HG03378 (cell line): Measurements from ENCODE around the gene TNFSF9.

Experiments used
- ATAC-seq: cut with Tn5 transposase; IDR thresholded peaks from one replicate; pipeline ENCODE4 v1.9.1; 2021; ENCODE audit warnings: mild to moderate bottlenecking, moderate library complexity; ENCODE audit not compliant: unreplicated experiment

The TNFSF9 gene, protein sequence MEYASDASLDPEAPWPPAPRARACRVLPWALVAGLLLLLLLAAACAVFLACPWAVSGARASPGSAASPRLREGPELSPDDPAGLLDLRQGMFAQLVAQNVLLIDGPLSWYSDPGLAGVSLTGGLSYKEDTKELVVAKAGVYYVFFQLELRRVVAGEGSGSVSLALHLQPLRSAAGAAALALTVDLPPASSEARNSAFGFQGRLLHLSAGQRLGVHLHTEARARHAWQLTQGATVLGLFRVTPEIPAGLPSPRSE

DNA sequence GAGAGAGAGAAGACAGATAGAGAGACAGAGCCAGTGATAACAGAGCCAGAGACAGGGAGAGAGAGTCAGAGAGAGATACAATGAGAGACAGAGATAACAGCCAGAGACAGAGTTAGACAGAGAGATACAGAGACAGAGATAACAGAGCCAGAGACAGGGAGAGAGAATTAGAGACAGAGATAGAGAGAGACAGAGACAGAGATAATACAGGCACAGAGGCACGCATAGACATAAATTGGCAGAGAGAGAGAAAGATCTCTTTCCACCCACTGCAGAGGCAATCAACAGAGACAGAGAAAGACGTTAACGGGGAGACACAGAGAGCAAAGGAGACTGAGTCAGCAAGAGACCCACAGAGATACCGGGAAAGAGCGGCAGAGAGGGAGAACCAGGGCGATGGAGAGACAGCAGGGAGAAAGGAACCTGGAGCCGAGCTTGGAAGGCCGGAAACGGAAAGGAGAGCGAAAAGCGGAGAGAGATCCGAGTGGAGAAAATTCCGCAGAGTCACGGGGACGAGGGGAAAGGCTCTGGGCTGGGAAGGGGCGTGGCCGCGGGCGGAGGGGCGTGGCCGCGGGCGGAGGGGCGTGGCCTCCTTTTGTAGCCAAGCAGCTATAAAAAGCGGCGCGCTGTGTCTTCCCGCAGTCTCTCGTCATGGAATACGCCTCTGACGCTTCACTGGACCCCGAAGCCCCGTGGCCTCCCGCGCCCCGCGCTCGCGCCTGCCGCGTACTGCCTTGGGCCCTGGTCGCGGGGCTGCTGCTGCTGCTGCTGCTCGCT, at the start of gene TNFSF9:
Gene TNFSF9 (plus strand): TSS at position 641 of the 777 bp plus-strand sequence. CDS start 11 bp downstream, at position 652.
- no peak for ATAC-seq

DNA sequence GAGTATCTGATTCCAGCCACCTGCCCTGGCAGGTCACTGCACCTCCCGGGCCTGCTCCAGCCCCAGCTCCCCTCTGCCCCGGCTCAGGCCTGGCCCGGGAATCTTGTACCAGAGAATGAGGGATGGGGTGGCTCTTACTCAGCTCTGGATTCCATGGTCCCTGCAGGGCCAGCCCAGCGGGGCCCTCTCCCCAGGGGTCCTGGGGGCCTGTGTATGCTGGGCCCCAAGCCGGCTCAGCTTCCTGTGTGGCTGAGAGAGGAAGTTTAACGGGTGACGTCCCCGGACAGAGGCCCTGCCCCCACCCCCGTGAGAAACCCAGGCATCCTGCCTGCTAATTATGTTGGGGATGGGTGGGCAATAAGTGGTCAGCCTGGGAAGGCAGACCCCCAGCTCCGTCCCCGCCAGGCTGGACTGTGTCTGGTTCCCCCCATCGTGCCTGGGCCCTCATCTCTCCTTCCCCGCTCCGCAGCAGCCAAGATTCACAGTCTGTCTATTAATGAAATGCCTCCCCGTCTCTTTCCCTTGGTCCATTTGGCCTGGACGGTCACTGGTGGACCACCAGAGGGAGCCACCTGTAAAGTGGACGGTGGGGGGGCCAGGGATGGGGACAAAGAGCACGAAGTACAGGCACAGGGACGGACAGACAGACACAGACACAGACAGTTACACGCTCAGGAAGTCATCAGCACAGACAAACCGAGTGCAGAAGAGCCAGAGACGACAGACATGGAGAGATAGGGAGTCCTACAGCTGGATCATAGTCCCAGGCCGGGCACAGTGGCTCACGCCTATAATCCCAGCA, 49.1 kb upstream of the TNFSF9 start, which contains the start of gene DENND1C:
Gene DENND1C (minus strand): TSS at position 247 of the 802 bp plus-strand sequence. CDS start 92 bp downstream, at position 155.
- no peak for ATAC-seq

DNA sequence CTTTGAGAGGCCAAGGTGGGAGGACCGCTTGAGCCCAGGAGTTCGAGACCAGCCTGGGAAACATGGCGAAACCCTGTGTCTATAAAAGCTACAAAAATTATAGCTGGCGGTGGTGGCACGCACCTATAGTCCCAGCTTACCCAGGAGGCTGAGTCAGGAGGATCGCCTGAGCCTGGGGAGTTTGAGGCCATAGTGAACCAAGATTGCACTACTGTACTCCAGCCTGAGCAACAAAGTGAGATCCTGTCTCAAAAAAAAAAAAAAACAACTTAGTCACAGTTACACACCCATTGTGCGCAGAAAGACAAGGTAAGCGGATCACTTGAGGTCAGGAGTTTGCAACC, 48.5 kb upstream of the TNFSF9 start:
- ATAC-seq = no peak

- ATAC-seq = no peak
Observed at GRCh38 chr19:6483235-6483634, 47.6 kb upstream of the TNFSF9 start.

DNA sequence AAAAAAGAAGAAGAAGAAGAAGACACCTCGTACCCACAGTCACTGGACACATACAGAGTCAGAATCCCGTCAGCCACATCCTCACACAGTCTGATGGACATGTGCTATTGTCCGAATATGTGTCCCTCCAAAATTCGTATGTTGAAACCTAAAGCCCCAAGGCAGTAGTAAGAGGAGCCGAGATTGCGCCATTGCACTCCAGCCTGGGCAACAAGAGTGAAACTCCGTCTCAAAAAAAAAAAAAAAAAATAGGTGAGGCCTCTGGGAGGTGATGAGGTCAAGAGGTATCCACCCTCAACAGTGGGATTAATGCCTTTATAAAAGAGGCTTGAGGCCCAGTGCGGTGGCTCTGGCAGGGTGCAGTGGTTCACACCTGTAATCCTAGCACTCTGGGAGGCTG, 46.6 kb upstream of the TNFSF9 start:
- no peak for ATAC-seq

- no peak for ATAC-seq
Observed at GRCh38 chr19:6484831-6485230, 46.0 kb upstream of the TNFSF9 start.

- peak; percentile 69 for ATAC-seq
Observed at GRCh38 chr19:6489278-6490061, 41.4 kb upstream of the TNFSF9 start.

DNA sequence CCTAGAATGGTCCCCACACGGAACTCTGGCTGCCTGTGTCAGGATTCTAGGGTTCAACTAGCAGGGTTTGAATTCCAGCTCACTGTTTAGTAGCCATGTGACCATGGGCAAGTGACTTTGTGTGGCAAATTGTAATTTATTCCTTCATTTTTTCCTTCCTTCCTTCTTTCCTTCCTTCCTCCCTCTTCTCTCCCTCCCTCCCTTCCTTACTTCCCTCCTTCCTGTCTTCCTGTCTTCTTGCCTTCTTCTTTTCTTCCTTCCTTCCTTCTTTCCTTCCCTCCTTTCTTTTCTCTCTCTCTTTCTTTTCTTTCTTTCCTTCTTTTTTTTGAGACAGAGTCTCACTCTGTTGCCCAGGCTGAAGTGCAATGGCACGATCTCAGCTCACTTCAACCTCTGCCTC, 40.7 kb upstream of the TNFSF9 start:
- no peak for ATAC-seq

DNA sequence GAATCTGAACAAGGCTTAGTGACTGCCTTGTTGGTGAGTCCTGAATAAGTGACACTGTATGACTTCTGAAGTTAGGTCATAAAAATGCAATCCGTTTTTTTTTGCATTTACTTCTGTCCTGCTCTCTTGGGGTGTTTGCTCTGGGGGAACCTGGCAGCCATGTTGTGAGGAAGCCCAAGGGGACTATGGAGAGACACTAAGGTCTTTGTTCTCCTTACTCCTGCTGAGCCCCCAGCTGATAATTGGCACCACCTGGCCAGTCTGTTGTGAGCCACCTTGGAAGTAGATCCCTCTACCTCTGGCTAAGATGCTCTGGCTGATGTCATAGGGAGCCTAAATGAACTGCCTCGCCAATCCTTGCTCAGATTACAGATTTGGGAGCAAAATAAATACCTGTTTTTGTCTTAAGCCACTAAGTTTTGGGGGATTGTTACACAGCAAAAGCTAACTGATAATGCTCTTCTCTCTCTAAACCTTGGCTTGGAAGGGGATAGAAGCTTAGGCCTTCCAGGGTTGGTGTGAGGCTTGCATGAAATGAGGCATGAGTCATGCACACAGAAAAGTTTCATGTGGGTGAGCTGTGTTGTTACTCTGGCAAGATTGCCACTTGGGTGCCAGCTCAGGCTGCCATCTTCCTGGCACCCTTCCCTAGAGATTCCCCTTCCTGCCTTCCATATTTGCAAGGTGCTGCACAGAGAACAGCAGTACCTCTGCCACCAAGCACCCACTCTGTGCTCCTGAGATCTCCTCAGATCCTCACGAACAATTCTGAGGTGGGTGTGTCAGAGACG, 38.8 kb upstream of the TNFSF9 start:
- ATAC-seq = no peak

GRCh38 chr19:6494438-6495036, 36.3 kb upstream of the TNFSF9 start:
- ATAC-seq = no peak

DNA sequence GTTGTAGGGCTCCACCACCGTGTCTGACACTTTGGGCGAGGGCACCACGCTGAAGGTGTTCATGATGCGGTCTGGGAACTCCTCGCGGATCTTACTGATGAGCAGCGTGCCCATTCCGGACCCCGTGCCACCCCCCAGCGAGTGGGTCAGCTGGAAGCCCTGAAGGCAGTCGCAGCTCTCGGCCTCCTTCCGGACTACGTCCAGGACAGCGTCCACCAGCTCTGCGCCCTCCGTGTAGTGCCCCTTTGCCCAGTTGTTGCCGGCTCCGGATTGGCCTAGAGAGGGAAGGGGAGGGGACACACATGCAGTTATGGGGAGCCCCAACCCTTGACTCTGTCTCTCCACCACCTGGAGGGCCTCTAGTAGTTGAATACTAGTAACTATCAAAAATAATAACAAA, 34.9 kb upstream of the TNFSF9 start:
- ATAC-seq = no peak

DNA sequence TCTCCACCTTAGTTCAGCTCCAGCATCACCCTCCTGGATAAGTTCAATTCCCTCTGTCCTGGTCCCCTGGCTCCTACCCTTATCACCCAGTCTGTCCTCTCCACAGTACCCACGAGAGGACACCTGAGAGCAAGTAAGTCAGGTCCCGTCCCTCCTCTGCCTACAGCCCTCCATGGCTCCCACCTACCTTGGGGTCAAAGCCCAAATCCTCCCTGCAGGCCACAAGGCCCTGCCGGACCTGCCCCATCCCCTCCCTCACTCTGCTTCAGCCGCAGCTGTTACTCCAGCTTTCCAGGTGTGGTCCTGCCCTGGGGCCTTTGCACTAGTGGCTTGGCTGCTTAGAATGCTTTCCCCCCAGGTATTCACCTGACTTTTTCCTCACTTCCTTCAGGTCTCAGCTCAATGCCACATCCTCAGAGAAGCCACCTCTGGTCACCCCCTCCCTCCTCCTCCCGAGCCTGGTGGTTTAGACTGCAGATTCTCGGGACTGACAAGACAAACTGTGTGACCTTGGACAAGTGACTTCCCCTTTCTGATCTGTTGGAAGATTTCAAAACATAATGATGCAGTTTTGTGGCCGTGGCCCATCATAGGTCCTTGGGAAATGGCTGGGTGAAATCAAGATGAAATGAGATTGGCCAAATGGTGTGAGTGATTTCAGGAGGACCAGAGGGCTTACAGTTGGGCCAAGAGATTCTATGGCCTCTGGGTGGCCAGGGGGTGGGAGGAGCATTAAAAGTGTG, 32.4 kb upstream of the TNFSF9 start:
- ATAC-seq = no peak

DNA sequence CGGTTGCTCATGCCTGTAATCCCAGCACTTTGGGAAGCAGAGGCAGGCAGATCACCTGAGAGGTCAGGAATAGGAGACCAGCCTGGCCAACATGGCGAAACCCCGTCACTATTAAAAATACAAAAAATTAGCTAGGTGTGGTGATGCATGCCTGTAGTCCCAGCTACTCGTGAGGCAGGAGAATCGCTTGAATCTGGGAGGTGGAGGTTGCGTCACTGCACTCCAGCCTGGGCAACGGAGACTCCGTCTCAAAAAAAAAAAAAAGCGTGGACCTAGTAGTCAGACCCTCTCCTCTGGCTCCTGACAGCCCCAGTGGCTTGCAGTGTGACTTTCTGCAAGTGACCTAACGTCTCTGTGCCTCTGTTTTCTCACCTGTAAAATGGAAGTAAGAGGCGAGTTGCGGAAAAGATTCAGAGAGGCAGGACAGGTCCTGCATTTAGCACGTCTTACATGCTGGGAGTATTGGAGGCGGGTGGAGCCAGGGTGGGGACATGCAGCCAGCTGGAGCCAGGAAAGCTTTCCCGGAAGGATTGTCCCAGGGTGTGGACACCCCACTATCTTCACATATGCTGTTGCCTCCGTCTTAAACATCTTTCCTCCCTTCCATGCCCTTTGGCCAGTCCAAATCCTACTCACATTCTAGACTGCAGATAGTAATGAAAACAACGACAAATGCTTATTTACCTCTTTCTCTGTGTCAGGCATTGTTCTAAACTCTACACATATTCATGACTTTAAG, 31.6 kb upstream of the TNFSF9 start:
- ATAC-seq = no peak

- no peak for ATAC-seq
Observed at GRCh38 chr19:6500837-6501739, 29.7 kb upstream of the TNFSF9 start.

GRCh38 chr19:6501740-6502648, 28.8 kb upstream of the TNFSF9 start, which contains the start of gene TUBB4A:
Gene TUBB4A (minus strand): TSS chr19:6502309. CDS start chr19:6502212, 97 bp downstream.
- no peak for ATAC-seq
